ENCODE measurements around the gene SIRT1.

DNA sequence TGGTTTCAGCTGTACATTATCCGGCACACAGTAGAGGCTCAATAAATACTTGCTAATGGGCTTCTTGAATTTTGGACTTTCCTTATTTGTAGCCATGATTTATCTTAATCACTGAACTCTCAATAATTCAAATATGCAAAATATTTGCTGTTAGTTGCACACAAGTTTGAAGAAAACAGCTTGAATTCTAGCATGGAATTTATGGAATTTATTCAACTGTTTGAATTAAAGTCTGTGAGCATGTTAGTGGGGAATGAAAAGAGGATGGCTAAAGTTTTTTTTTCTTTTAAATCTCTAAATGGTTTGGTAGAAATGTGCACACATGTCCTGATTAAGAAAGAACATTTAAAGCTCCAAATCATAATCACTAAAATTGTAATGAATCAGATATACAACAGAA is 42.5 kb downstream of the SIRT1 start:
- TF ChIP-seq, protein P1, sequence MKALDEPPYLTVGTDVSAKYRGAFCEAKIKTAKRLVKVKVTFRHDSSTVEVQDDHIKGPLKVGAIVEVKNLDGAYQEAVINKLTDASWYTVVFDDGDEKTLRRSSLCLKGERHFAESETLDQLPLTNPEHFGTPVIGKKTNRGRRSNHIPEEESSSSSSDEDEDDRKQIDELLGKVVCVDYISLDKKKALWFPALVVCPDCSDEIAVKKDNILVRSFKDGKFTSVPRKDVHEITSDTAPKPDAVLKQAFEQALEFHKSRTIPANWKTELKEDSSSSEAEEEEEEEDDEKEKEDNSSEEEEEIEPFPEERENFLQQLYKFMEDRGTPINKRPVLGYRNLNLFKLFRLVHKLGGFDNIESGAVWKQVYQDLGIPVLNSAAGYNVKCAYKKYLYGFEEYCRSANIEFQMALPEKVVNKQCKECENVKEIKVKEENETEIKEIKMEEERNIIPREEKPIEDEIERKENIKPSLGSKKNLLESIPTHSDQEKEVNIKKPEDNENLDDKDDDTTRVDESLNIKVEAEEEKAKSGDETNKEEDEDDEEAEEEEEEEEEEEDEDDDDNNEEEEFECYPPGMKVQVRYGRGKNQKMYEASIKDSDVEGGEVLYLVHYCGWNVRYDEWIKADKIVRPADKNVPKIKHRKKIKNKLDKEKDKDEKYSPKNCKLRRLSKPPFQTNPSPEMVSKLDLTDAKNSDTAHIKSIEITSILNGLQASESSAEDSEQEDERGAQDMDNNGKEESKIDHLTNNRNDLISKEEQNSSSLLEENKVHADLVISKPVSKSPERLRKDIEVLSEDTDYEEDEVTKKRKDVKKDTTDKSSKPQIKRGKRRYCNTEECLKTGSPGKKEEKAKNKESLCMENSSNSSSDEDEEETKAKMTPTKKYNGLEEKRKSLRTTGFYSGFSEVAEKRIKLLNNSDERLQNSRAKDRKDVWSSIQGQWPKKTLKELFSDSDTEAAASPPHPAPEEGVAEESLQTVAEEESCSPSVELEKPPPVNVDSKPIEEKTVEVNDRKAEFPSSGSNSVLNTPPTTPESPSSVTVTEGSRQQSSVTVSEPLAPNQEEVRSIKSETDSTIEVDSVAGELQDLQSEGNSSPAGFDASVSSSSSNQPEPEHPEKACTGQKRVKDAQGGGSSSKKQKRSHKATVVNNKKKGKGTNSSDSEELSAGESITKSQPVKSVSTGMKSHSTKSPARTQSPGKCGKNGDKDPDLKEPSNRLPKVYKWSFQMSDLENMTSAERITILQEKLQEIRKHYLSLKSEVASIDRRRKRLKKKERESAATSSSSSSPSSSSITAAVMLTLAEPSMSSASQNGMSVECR (CRISPR knock-in tag; IDR thresholded peaks at IDR 0.05; ENCODE audit: borderline replicate concordance): no peak
- TF ChIP-seq TCF7 (CRISPR knock-in tag; IDR thresholded peaks at IDR 0.05; ENCODE audit: low read depth): no peak
- TF ChIP-seq ZNF232 (CRISPR knock-in tag; IDR thresholded peaks at IDR 0.05): no peak
- TF ChIP-seq, protein P2, sequence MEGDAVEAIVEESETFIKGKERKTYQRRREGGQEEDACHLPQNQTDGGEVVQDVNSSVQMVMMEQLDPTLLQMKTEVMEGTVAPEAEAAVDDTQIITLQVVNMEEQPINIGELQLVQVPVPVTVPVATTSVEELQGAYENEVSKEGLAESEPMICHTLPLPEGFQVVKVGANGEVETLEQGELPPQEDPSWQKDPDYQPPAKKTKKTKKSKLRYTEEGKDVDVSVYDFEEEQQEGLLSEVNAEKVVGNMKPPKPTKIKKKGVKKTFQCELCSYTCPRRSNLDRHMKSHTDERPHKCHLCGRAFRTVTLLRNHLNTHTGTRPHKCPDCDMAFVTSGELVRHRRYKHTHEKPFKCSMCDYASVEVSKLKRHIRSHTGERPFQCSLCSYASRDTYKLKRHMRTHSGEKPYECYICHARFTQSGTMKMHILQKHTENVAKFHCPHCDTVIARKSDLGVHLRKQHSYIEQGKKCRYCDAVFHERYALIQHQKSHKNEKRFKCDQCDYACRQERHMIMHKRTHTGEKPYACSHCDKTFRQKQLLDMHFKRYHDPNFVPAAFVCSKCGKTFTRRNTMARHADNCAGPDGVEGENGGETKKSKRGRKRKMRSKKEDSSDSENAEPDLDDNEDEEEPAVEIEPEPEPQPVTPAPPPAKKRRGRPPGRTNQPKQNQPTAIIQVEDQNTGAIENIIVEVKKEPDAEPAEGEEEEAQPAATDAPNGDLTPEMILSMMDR (IDR thresholded peaks at IDR 0.05): no peak
- TF ChIP-seq, protein P3, sequence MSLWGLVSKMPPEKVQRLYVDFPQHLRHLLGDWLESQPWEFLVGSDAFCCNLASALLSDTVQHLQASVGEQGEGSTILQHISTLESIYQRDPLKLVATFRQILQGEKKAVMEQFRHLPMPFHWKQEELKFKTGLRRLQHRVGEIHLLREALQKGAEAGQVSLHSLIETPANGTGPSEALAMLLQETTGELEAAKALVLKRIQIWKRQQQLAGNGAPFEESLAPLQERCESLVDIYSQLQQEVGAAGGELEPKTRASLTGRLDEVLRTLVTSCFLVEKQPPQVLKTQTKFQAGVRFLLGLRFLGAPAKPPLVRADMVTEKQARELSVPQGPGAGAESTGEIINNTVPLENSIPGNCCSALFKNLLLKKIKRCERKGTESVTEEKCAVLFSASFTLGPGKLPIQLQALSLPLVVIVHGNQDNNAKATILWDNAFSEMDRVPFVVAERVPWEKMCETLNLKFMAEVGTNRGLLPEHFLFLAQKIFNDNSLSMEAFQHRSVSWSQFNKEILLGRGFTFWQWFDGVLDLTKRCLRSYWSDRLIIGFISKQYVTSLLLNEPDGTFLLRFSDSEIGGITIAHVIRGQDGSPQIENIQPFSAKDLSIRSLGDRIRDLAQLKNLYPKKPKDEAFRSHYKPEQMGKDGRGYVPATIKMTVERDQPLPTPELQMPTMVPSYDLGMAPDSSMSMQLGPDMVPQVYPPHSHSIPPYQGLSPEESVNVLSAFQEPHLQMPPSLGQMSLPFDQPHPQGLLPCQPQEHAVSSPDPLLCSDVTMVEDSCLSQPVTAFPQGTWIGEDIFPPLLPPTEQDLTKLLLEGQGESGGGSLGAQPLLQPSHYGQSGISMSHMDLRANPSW (CRISPR knock-in tag; conservative IDR thresholded peaks at IDR 0.05; ENCODE audit: low read depth): no peak
- no peak for TF ChIP-seq ZNF263 (CRISPR knock-in tag; IDR thresholded peaks at IDR 0.05; ENCODE audit: low read depth)
- no peak for TF ChIP-seq NR1H2 (CRISPR knock-in tag; IDR thresholded peaks at IDR 0.05)
- no peak for TF ChIP-seq GABPB1 (CRISPR knock-in tag; IDR thresholded peaks at IDR 0.05)
- no peak for TF ChIP-seq NFE2L1 (CRISPR knock-in tag; IDR thresholded peaks at IDR 0.05)
- TF ChIP-seq TP53 (CRISPR knock-in tag; IDR thresholded peaks at IDR 0.05): no peak

Measured in WTC11 (cell line).